Measurements from ENCODE around the gene PPP1R14C. TPM values are rescaled to one million over a fixed set of nuclear protein-coding genes. Genes with fewer than 3 reads are reported as not detected.

PPP1R14C gene
- total RNA-seq, 4 donors from 2014 or later: 2.1 to 2.9 TPM; not detected in 2

GRCh38 chr6:150145830-150146229 lies 3.0 kb downstream of the PPP1R14C start:
- intact Hi-C loops (cut with DNase I; ENCODE audit: low total_unique reads): no loop called here
- no peak overlapping the region for H3K4me3 ChIP-seq
- H3K27me3 ChIP-seq: peaks cover 5 to 15% of the 10 kb centered on the region in 2 donors
- peaks cover 0 to 16% of the 10 kb centered on the region in 2 donors for H3K4me1 ChIP-seq
- no peak for DNase-seq
- TF ChIP-seq, protein P1, sequence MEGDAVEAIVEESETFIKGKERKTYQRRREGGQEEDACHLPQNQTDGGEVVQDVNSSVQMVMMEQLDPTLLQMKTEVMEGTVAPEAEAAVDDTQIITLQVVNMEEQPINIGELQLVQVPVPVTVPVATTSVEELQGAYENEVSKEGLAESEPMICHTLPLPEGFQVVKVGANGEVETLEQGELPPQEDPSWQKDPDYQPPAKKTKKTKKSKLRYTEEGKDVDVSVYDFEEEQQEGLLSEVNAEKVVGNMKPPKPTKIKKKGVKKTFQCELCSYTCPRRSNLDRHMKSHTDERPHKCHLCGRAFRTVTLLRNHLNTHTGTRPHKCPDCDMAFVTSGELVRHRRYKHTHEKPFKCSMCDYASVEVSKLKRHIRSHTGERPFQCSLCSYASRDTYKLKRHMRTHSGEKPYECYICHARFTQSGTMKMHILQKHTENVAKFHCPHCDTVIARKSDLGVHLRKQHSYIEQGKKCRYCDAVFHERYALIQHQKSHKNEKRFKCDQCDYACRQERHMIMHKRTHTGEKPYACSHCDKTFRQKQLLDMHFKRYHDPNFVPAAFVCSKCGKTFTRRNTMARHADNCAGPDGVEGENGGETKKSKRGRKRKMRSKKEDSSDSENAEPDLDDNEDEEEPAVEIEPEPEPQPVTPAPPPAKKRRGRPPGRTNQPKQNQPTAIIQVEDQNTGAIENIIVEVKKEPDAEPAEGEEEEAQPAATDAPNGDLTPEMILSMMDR (IDR thresholded peaks at IDR 0.05): no peak
- TF ChIP-seq POLR2A (IDR thresholded peaks at IDR 0.05): no peak
- no peaks in the 10 kb centered on the region for H3K9me3 ChIP-seq
- no peaks in the 10 kb centered on the region for H3K36me3 ChIP-seq
- no peak overlapping the region for H3K27ac ChIP-seq

DNA sequence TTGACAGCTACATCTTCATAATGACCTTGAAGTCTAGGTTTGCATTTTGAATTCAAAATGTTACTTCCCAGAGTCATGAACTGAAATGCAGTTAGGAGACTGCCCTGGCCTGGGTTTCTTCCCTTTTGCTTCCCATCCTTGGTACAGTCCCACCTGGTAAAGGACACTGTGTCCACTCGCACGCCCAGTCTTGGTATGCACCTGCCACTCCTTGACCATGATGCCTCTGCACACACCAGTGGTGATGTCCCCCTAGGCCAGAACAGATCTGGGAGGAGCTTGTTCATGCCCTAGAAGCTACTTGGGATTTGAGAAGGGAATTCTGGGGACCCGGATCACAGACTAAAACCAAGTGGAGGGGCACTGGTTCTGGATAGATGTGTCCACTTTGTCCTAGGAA lies 3.6 kb downstream of the PPP1R14C start:
- DNase-seq: no peak
- intact Hi-C loops (cut with DNase I; ENCODE audit: low total_unique reads): no loop called here

DNA sequence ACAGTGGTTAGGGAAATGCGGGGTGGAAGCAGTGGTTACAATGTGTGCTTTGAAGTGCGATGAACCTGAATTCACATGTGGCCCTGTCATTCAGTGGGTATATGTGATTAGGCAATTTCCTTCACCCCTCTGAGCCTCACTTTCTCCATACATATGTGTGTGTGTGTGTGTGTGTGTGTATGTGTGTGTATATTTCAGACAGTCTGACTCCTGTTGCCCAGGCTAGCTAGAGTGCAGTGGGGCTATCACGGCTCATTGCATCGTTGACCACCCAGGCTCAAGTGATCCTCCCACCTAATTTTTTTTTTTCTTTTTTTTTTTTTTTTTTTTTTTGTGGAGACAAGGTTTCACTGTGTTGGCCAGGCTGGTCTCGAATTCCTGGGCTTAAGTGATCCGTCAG lies 6.3 kb downstream of the PPP1R14C start:
- intact Hi-C loops (cut with DNase I; ENCODE audit: low total_unique reads): no loop called here
- Histone ChIP-seq H3K27me3 (peaks cover 0 to 8% of the 10 kb centered on the region in 2 donors), H3K4me3 (no peak overlapping the region), H3K36me3 (no peaks in the 10 kb centered on the region), H3K9me3 (no peaks in the 10 kb centered on the region), H3K4me1 (no peaks in the 10 kb centered on the region), H3K27ac (no peak overlapping the region)
- no peak for TF ChIP-seq POLR2A (IDR thresholded peaks at IDR 0.05)
- TF ChIP-seq, protein P1 (IDR thresholded peaks at IDR 0.05): no peak
- no peak for DNase-seq

More for the DNA sequence above, 3.6 kb downstream of the PPP1R14C start:
- Histone ChIP-seq H3K36me3 (no peaks in the 10 kb centered on the region), H3K4me1 (peaks cover 0 to 16% of the 10 kb centered on the region in 2 donors), H3K4me3 (no peak overlapping the region), H3K27me3 (peaks cover 5 to 15% of the 10 kb centered on the region in 2 donors), H3K27ac (no peak overlapping the region), H3K9me3 (no peaks in the 10 kb centered on the region)
- TF ChIP-seq POLR2A (IDR thresholded peaks at IDR 0.05): no peak

GRCh38 chr6:150150458-150150820 lies 7.6 kb downstream of the PPP1R14C start:
- no peak for TF ChIP-seq POLR2A (IDR thresholded peaks at IDR 0.05)
- TF ChIP-seq, protein P1 (IDR thresholded peaks at IDR 0.05): no peak
- Histone ChIP-seq H3K27me3 (peaks cover 0 to 4% of the 10 kb centered on the region in 2 donors), H3K4me3 (no peak overlapping the region), H3K36me3 (no peaks in the 10 kb centered on the region), H3K9me3 (no peaks in the 10 kb centered on the region), H3K4me1 (no peaks in the 10 kb centered on the region), H3K27ac (no peak overlapping the region)
- intact Hi-C loops (cut with DNase I; ENCODE audit: low total_unique reads): no loop called here
- DNase-seq: no peak

- Histone ChIP-seq H3K4me1 (no peaks in the 10 kb centered on the region), H3K4me3 (no peak overlapping the region), H3K27ac (no peak overlapping the region), H3K27me3 (no peaks in the 10 kb centered on the region), H3K36me3 (no peaks in the 10 kb centered on the region), H3K9me3 (no peaks in the 10 kb centered on the region)
- intact Hi-C loops (cut with DNase I; ENCODE audit: low total_unique reads): no loop called here
- TF ChIP-seq, protein P1 (IDR thresholded peaks at IDR 0.05): no peak
- no peak for TF ChIP-seq POLR2A (IDR thresholded peaks at IDR 0.05)
- no peak for DNase-seq
Measured at GRCh38 chr6:150150821-150151646, 8.2 kb downstream of the PPP1R14C start.

Measured in uterus (tissue), 4 donors.